ENCODE measurements around the gene MR1.
"Not testable (repeated sequence)": the region's sequence is repeated elsewhere in the genome, so short reads cannot be mapped to it uniquely, and the experiment has no call there.

MR1 gene

DNA sequence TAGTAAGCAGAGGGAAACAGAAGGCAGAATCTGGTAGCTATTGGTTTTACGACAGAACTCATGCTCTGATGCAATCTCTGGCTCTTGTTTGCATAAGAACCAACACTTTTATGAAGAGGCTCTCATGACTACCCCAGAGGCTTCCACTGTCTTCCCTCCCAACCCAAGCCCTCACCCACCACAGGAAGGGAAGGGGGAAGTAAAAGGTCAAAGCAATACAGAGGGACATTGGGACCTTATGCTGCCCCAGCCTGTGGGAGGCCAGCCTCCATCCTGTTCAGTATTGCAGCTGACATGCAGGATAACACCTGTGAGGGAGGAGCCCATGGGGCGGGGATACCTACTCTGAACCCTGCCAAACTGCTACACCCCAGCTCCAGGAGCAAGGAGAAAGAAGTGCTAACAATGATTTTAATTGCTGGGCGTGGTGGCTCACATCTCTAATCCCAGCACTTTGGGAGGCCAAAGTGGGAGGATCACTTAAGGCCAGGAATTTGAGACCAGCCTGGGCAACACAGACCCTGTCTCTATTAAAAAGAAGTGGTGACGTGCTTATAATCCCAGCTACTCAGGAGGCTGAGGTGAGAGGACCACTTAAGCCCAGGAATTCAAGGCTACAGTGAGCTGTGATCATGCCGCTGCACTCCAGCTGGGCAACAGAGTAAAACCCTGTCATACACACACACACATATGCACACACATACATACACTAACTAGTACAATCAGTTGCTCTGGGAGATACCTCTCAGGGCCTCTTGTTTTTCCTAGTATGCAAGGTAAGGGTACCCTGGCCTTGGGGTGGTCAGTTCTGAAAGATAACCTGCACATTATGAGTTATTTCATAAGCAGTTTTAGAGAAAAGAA lies 9.5 kb downstream of the MR1 start:
- Mint-ChIP-seq H3K4me3 (no peak overlapping the region), H3K9me3 (no peaks in the 10 kb centered on the region), H3K27ac (peak overlapping the region; percentile 28), H3K36me3 (peaks cover 15% of the 10 kb centered on the region), H3K4me1 (peaks cover 23% of the 10 kb centered on the region), H3K27me3 (no peaks in the 10 kb centered on the region)
- DNase-seq (ENCODE audit: low spot score in 2 of 2) (no peak), ATAC-seq (ENCODE audit: low read depth) (no peak)

DNA sequence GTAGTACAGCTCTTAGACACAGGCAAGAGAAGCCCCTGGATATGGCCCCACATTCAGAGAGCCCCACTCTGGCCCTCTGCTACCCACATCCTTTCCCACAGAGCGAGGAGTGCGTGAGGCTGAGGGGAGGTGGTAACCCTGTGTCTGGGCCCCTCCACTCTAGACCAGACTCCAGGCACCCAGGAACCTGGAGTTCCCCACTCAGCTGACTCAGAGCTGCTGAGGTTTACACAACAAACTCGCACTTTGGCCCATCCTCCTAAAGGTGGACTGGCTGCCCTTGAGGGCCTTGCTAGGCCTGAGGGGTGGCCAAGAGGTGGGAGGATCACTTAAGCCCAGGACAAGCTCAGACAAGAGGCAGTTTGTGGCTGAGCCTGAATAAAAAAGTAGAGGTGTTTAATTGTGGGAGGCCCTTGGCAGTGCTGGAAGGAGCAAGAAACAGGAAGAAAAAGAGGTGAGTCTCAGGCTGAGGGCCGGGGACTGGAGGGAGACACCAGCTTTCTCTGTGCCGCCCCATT lies 10.7 kb downstream of the MR1 start:
- ATAC-seq (ENCODE audit: low read depth) (no peak), DNase-seq (ENCODE audit: low spot score in 2 of 2) (no peak)
- Mint-ChIP-seq H3K27me3 (no peaks in the 10 kb centered on the region), H3K4me1 (peaks cover 16% of the 10 kb centered on the region), H3K4me3 (no peak overlapping the region), H3K9me3 (no peaks in the 10 kb centered on the region), H3K36me3 (peaks cover 14% of the 10 kb centered on the region), H3K27ac (no peak overlapping the region)

DNA sequence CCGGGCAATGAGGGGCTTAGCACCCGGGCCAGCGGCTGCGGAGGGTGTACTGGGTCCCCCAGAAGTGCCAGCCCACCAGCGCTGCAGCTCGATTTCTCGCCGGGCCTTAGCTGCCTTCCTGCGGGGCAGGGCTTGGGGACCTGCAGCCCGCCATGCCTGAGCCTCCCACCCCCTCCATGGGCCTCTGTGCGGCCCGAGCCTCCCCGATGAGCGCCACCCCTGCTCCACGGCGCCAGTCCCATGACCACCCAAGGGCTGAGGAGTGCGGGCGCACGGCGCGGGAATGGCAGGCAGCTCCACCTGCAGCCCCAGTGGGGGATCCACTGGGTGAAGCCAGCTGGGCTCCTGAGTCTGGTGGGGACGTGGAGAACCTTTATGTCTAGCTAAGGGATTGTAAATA lies 12.2 kb downstream of the MR1 start:
- H3K27me3 Mint-ChIP-seq; H3K27ac Mint-ChIP-seq; H3K4me3 Mint-ChIP-seq; H3K4me1 Mint-ChIP-seq; DNase-seq (ENCODE audit: low spot score in 2 of 2); ATAC-seq (ENCODE audit: low read depth); H3K9me3 Mint-ChIP-seq: not testable (repeated sequence)
- peaks cover 13% of the 10 kb centered on the region for H3K36me3 Mint-ChIP-seq

DNA sequence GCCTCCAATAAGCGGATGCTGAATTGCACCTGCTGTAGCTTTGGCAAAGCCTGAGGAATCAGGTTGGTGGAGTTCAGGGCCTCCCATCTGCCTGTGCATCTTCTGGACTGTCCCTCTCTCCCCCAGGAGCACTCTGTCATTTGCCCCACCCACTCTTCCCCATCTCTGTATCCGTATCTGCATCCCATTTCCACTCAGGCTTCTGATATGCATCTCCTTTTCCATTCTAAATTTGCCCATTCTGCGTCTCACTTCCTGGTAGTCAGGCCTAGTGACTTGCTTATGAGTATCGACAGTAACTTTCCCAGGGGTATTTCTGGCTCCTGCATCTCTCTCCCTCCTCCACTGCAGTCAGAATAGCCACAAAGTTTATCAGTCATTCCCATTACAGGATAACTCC lies 15.6 kb downstream of the MR1 start:
- H3K9me3 Mint-ChIP-seq, result no peaks in the 10 kb centered on the region
- H3K27ac Mint-ChIP-seq, result no peak overlapping the region
- H3K4me3 Mint-ChIP-seq, result no peak overlapping the region
- peaks cover 3% of the 10 kb centered on the region for H3K4me1 Mint-ChIP-seq
- peaks cover 27% of the 10 kb centered on the region for H3K36me3 Mint-ChIP-seq
- no peak for ATAC-seq (ENCODE audit: low read depth)
- no peaks in the 10 kb centered on the region for H3K27me3 Mint-ChIP-seq
- DNase-seq (ENCODE audit: low spot score in 2 of 2), result no peak

DNA sequence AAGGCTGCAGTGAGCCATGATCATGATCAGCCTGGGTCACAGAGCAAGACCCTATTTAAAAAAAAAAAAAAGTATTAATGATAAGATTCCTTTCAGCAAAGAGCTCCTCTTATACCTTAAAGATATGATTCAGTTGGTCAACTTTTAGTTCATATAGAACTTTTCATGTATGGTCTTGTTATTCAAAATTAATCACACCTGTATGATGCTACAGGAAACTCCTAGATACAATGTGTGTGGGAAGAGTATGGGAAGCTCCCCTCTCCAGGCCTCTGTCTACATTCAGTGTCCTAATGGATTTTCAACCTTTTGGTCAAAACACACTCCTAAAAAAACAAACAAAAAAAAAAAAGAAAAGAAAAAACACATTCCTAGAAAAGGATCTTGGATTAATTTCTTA lies 17.1 kb downstream of the MR1 start:
- Mint-ChIP-seq H3K27me3 (no peaks in the 10 kb centered on the region), H3K4me1 (no peaks in the 10 kb centered on the region), H3K9me3 (no peaks in the 10 kb centered on the region), H3K36me3 (peaks cover 29% of the 10 kb centered on the region), H3K4me3 (no peak overlapping the region), H3K27ac (no peak overlapping the region)
- ATAC-seq (ENCODE audit: low read depth) (no peak), DNase-seq (ENCODE audit: low spot score in 2 of 2) (no peak)

DNA sequence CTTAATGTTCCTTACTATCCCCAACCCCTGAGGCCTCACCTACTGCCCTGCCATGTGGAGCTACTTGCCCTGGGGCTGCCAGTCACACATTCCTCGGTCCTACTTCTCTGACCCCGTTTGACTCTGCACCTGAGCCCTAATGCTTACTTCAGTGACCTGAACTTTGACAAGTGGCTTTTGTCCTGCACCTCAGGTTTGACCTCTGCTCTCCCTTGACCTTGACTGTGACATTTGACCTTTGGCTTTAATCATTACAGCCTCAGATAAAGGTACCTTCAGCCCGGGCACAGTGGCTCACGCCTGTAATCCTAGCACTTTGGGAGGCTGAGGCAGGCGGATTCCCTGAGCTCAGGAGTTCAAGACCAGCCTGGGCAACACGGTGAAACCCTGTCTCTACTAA lies 22.8 kb downstream of the MR1 start:
- no peak overlapping the region for H3K27ac Mint-ChIP-seq
- DNase-seq (ENCODE audit: low spot score in 2 of 2), result no peak
- ATAC-seq (ENCODE audit: low read depth), result no peak
- no peak overlapping the region for H3K4me3 Mint-ChIP-seq
- H3K4me1 Mint-ChIP-seq, result peaks cover 5% of the 10 kb centered on the region
- H3K9me3 Mint-ChIP-seq, result peaks cover 7% of the 10 kb centered on the region
- H3K27me3 Mint-ChIP-seq, result no peaks in the 10 kb centered on the region
- peaks cover 44% of the 10 kb centered on the region for H3K36me3 Mint-ChIP-seq

DNA sequence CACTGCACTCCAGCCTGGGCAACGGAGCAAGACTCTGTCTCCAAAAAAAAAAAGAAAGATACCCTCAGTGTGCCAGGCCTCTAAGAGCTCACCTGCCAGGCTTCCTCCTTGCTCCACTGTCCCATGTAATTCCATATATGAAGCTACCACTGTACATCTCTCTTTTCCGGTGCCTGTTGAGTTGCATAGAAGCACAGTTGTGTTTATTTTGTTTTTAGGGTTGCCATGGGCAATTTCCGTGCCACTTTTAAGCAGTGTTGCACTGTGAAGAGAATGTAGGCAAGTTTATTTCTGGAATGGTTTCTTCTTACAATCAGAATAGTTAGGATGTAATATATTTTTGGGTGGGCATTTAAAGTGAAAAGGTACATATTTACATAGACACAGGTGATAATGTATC lies 23.3 kb downstream of the MR1 start:
- Mint-ChIP-seq H3K4me3 (no peak overlapping the region), H3K27ac (peak overlapping the region; percentile 69), H3K36me3 (peaks cover 44% of the 10 kb centered on the region), H3K27me3 (no peaks in the 10 kb centered on the region), H3K9me3 (peaks cover 7% of the 10 kb centered on the region), H3K4me1 (peaks cover 10% of the 10 kb centered on the region)
- no peak for DNase-seq (ENCODE audit: low spot score in 2 of 2)
- ATAC-seq (ENCODE audit: low read depth), result no peak

DNA sequence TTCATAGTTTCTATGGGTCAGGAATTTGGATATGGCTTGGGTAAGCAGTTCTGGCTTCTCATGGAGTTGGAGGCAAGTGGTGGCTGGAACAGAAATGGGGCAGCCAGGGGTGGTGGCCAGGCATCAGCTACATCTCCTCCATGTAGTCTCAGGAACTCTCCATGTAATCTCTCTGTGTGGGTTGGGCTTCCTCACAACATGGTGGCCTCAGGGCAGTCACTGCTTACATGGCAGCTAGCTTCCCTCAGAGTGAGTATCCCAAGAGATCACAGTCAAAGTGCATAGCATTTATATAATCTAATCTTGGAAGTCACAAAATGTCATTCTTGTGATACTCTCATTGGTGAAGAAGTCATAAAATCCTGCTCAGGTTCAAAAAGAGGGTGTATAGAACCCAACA lies 25.7 kb downstream of the MR1 start:
- no peaks in the 10 kb centered on the region for H3K27me3 Mint-ChIP-seq
- H3K36me3 Mint-ChIP-seq, result peaks cover 34% of the 10 kb centered on the region
- peak overlapping the region; percentile 58 for H3K27ac Mint-ChIP-seq
- H3K4me1 Mint-ChIP-seq, result peaks cover 20% of the 10 kb centered on the region
- no peak overlapping the region for H3K4me3 Mint-ChIP-seq
- DNase-seq (ENCODE audit: low spot score in 2 of 2) (no peak), ATAC-seq (ENCODE audit: low read depth) (no peak)
- peaks cover 7% of the 10 kb centered on the region for H3K9me3 Mint-ChIP-seq

DNA sequence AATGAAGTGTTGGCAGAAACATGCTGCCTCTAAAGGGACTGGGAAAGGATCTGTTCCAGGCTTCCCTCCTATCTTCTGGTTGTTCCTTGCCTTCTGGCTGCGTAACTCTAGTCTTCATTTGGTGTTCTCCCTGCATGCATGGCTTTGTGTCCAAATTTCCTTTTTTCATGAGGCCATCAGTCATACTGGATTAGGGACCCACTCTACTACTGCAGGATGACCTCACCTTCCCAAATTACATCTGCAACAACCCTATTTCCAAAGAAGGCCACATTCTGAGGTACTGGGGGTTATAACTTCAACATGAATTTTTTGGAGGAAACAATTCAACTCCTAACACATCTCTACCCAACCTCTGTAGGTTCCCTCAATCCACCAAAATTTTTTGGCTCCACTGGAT lies 26.3 kb downstream of the MR1 start:
- Mint-ChIP-seq H3K9me3 (peaks cover 7% of the 10 kb centered on the region), H3K27ac (peak overlapping the region; percentile 58), H3K4me3 (no peak overlapping the region), H3K27me3 (no peaks in the 10 kb centered on the region), H3K4me1 (peaks cover 21% of the 10 kb centered on the region), H3K36me3 (peaks cover 33% of the 10 kb centered on the region)
- ATAC-seq (ENCODE audit: low read depth), result no peak
- DNase-seq (ENCODE audit: low spot score in 2 of 2), result no peak

DNA sequence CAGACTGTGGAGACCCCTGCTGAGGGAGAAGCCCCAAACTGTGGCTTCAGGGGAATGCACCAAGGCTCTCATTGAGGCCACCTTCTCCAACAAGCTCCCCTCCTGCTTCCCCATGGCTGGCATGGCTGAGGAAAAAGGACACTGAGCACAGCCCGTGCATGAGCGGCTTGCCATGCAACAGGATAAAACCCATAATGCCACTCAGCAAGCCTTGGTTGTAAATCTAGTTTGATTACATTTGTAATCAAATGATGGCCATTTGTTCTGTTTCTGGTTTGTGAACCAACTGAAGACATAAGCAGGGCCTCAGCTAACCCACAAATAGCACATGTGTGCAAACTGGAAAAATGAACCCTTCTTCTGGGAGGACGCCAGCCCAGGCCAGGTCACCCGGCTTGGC lies 27.2 kb downstream of the MR1 start:
- not testable (repeated sequence) for DNase-seq (ENCODE audit: low spot score in 2 of 2); H3K27me3 Mint-ChIP-seq; ATAC-seq (ENCODE audit: low read depth); H3K9me3 Mint-ChIP-seq; H3K4me3 Mint-ChIP-seq
- H3K27ac Mint-ChIP-seq, result peak overlapping the region; percentile 58
- H3K36me3 Mint-ChIP-seq, result peaks cover 29% of the 10 kb centered on the region
- peaks cover 21% of the 10 kb centered on the region for H3K4me1 Mint-ChIP-seq

DNA sequence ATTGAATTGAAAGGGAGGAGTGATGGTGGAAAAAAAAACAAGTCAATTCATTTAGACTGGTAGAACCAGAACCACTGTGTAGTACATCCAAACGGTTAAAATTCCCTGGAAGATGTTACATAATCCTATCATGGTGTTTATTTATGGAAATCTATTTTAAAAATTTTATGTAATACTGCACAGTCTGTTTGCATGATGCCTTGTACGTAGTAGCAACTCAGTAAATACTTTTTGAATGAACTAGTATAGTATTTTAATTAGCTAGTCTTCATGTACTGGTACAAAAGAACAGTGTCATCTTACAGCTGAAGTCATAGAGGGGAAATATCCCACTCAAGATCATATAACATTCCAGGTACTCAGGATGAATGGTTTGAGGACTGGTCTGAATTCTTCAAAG lies 27.7 kb downstream of the MR1 start:
- peak overlapping the region; percentile 17 for H3K4me3 Mint-ChIP-seq
- ATAC-seq (ENCODE audit: low read depth), result no peak
- no peaks in the 10 kb centered on the region for H3K27me3 Mint-ChIP-seq
- H3K27ac Mint-ChIP-seq, result peak overlapping the region; percentile 96
- no peak for DNase-seq (ENCODE audit: low spot score in 2 of 2)
- peaks cover 21% of the 10 kb centered on the region for H3K4me1 Mint-ChIP-seq
- peaks cover 26% of the 10 kb centered on the region for H3K36me3 Mint-ChIP-seq
- H3K9me3 Mint-ChIP-seq, result peaks cover 7% of the 10 kb centered on the region

DNA sequence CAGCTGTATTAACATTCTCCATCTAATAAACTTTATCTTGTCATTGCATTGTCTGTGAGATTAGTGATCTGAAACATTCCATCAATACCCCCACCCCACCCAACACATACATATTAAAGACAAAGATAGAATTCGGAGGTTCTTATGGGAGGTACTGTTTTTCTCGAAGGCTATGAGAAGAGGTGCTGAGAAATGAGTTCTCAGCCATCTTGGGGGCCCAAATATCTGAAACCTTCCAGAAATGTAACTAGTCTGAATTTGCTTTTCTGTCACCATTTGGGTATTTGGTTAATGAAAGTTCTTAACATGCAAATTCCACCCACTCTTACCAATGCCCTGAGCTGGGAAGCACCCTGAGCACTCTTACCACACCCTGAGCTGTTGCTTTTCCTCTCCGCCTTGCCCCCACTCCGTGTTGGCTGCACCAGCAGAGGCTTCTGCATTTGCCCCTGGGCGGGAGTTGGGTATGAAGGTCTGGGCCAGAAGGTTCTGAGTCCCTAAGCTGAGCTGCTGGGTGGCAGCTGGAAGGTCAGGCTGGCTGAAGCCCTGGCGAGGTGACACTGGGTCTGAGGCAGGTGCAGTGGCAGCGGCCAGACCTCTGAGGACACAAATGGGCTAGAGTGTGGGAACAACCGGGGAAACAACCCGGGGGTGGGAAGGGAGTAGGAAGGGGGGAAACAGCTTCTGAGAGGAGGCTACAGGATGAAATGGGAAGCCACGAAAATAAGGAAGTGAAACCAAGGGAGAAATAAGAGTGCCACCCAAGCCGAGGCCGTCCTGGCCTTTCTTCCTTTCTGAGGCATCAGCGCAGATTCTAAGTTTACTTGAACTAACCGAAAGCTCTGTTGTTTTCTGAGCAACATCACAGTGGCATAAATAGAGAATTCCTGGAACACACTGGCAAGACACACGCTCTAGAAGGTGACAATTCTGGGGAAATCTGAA lies 28.4 kb downstream of the MR1 start:
- ATAC-seq (ENCODE audit: low read depth) (peak; percentile 95), DNase-seq (ENCODE audit: low spot score in 2 of 2) (peak; percentile 54 to 62)
- Mint-ChIP-seq H3K27ac (peak overlapping the region; percentile 96), H3K36me3 (peaks cover 22% of the 10 kb centered on the region), H3K27me3 (no peaks in the 10 kb centered on the region), H3K4me3 (peak overlapping the region; percentile 80), H3K4me1 (peaks cover 21% of the 10 kb centered on the region), H3K9me3 (peaks cover 7% of the 10 kb centered on the region)

DNA sequence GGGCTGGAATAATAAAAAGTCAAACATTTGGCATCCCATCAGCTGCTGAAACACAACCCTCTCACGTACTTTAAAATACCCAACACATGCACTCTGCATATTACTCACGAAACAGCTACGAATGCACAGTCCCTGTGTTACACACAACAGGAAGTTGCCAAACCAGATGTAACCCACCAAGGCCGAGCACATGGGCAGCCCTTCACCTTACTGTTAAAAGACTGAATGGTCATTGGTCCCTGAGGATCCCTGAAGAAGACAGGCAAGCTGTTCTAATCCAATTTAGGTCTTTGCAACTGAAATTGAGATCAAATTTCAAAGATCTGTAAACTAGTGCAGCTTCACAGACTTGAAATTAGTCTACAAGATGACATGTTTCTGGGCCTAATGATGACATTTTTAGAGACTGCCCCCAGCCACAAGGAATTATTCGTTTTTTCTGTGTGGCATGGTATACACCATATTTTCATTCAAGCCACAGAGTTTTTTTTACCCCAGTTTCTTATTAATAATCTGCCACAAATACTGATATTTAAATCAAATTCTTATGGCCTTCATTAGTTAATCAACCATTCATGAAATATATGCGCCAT lies 29.1 kb downstream of the MR1 start:
- Mint-ChIP-seq H3K27me3 (no peaks in the 10 kb centered on the region), H3K27ac (peak overlapping the region; percentile 96), H3K9me3 (peaks cover 7% of the 10 kb centered on the region), H3K4me1 (peaks cover 21% of the 10 kb centered on the region), H3K4me3 (peak overlapping the region; percentile 80), H3K36me3 (peaks cover 19% of the 10 kb centered on the region)
- no peak for DNase-seq (ENCODE audit: low spot score in 2 of 2)
- peak; percentile 47 for ATAC-seq (ENCODE audit: low read depth)
